WTC11 (cell line): ENCODE data around the gene ABHD16B. TPM values are rescaled to one million over a fixed set of nuclear protein-coding genes. Genes with fewer than 3 reads are reported as not detected.

ENCODE experiments used
- ATAC-seq: fragments of 200-7000 bp; cut with Tn5 transposase; 2 replicates; pipeline ENCODE4 v1.10.0; 2021; ENCODE audit warnings: mild to moderate bottlenecking, moderate library complexity
- CTCF ChIA-PET: fragments of 300-600 bp; sonication (Branson Sonifier 250); formaldehyde crosslinking; loops from one replicate; lab custom pipeline; 2021; ENCODE audit warnings: antibody characterized with exemption; lab: Charles Lee
- POLR2A ChIA-PET: fragments of 350-600 bp; sonication (Branson Sonifier 250); formaldehyde crosslinking; loops from one replicate; lab custom pipeline; 2021; ENCODE audit warnings: antibody characterized with exemption; lab: Charles Lee
- DNase-seq: peaks from one replicate; pipeline ENCODE4 v3.0.0; 2021; ENCODE audit warnings: low spot score
- H3K27ac Mint-ChIP-seq: 2 replicates; pipeline ENCODE4 v1.8.0; 2021; ENCODE audit warnings: mixed read lengths
- H3K27me3 Mint-ChIP-seq: 2 replicates; pipeline ENCODE4 v1.8.0; 2021; ENCODE audit warnings: low read depth, mild to moderate bottlenecking, moderate library complexity, mixed read lengths
- H3K36me3 Mint-ChIP-seq: 2 replicates; pipeline ENCODE4 v1.8.0; 2021; ENCODE audit warnings: mixed read lengths
- H3K4me1 Mint-ChIP-seq: 2 replicates; pipeline ENCODE4 v1.8.0; 2022; ENCODE audit warnings: mixed read lengths
- H3K4me3 Mint-ChIP-seq: 2 replicates; pipeline ENCODE4 v1.8.0; 2021; ENCODE audit warnings: mild to moderate bottlenecking, moderate library complexity, mixed read lengths
- H3K9me3 Mint-ChIP-seq: 2 replicates; pipeline ENCODE4 v1.8.0; 2021; ENCODE audit warnings: mixed read lengths
- CREM ChIP-seq: sonication (generic); formaldehyde crosslinking; IDR thresholded peaks from 2 replicates; pipeline ENCODE4 v1.8.1; 2022; ENCODE audit warnings: mild to moderate bottlenecking, missing genetic modification reagents, moderate library complexity
- E2F4 ChIP-seq: sonication (generic); formaldehyde crosslinking; IDR thresholded peaks from 2 replicates; pipeline ENCODE4 v1.8.1; 2022; ENCODE audit warnings: low read depth, mild to moderate bottlenecking, moderate library complexity, missing genetic modification reagents, borderline replicate concordance
- MAX ChIP-seq: sonication (generic); formaldehyde crosslinking; IDR thresholded peaks from 2 replicates; pipeline ENCODE4 v1.8.0; 2022; ENCODE audit warnings: mild to moderate bottlenecking, missing genetic modification reagents
- NFYB ChIP-seq: sonication (generic); formaldehyde crosslinking; conservative IDR thresholded peaks from 2 replicates; pipeline ENCODE4 v1.8.0; 2022; ENCODE audit warnings: low read depth, missing genetic modification reagents
- NR1H2 ChIP-seq: sonication (generic); formaldehyde crosslinking; IDR thresholded peaks from 2 replicates; pipeline ENCODE4 v1.9.0; 2021; ENCODE audit warnings: mild to moderate bottlenecking, moderate library complexity, missing genetic modification reagents
- NR2C2 ChIP-seq: sonication (generic); formaldehyde crosslinking; IDR thresholded peaks from 2 replicates; pipeline ENCODE4 v1.8.0; 2022; ENCODE audit warnings: mild to moderate bottlenecking, missing genetic modification reagents
- PRDM15 ChIP-seq: sonication (generic); formaldehyde crosslinking; IDR thresholded peaks from 2 replicates; pipeline ENCODE4 v1.8.0; 2022; ENCODE audit warnings: missing genetic modification reagents
- PRRX2 ChIP-seq: fragments of 250-450 bp; sonication (Bioruptor Pico); IDR thresholded peaks from 2 replicates; pipeline ENCODE4 v1.8.0; 2021; ENCODE audit warnings: mild to moderate bottlenecking
- USF1 ChIP-seq: sonication (generic); formaldehyde crosslinking; IDR thresholded peaks from 2 replicates; pipeline ENCODE4 v1.8.0; 2022; ENCODE audit warnings: mild to moderate bottlenecking, missing genetic modification reagents
- ZNF219 ChIP-seq: sonication (generic); formaldehyde crosslinking; IDR thresholded peaks from 2 replicates; pipeline ENCODE4 v1.8.0; 2023; ENCODE audit warnings: missing genetic modification reagents, mild to moderate bottlenecking, borderline replicate concordance
- ZNF423 ChIP-seq: fragments of 250-450 bp; sonication (Bioruptor Pico); IDR thresholded peaks from 2 replicates; pipeline ENCODE4 v2.1.2; 2022; ENCODE audit warnings: mild to moderate bottlenecking, moderate library complexity
- total RNA-seq: library from RNA; stranded (reverse); gene quantifications from 3 replicates; pipeline ENCODE4 v1.2.3, GENCODE V29; 2021

Gene ABHD16B
- total RNA-seq, 1 experiment from 2014 or later = 0.11 TPM

GRCh38 chr20:63833776-63834490, 27.4 kb upstream of the ABHD16B start (continued):
- no peak for TF ChIP-seq CREM (CRISPR knock-in tag)

- CTCF ChIA-PET = interaction anchor here (0.6 to 1.4 kb wide), 5 partner anchors 24 to 249 kb away, joined by 3 to 8 read pairs (median 4); no protein-coding TSS in a partner anchor
- DNase-seq (no peak), ATAC-seq (no peak)
- Mint-ChIP-seq H3K27me3 (peaks cover 27% of the 10 kb centered on the region), H3K9me3 (no peaks in the 10 kb centered on the region), H3K4me3 (no peak overlapping the region), H3K27ac (no peak overlapping the region), H3K4me1 (peaks cover 26% of the 10 kb centered on the region), H3K36me3 (no peaks in the 10 kb centered on the region)
- POLR2A ChIA-PET = interaction anchor here (1.0 kb wide), 2 partner anchors 13 to 25 kb away, joined by 3 to 5 read pairs; no protein-coding TSS in a partner anchor
- TF ChIP-seq MAX (CRISPR knock-in tag) (0 out of 2 replicates have a peak, but pooled peaks have one; percentile 24), ZNF219 (no peak), PRRX2 (CRISPR knock-in tag) (no peak)
These were observed 26.8 kb upstream of the ABHD16B start for GRCh38 chr20:63834491-63834880.

- peak overlapping the region; percentile 40 for H3K4me3 Mint-ChIP-seq
These were observed 26.1 kb upstream of the ABHD16B start for GRCh38 chr20:63835021-63835858.

More at GRCh38 chr20:63835021-63835858, 26.1 kb upstream of the ABHD16B start:
- DNase-seq = peak; percentile 88
- TF ChIP-seq PRDM15 (CRISPR knock-in tag) = peak; percentile 59
- TF ChIP-seq NR2C2 (CRISPR knock-in tag) = no peak
- peak; percentile 49 for TF ChIP-seq ZNF423 (CRISPR knock-in tag)
- TF ChIP-seq NR1H2 (CRISPR knock-in tag) = no peak
- peak; percentile 85 for TF ChIP-seq NFYB
- 0 out of 2 replicates have a peak, but pooled peaks have one; percentile 13 for TF ChIP-seq USF1 (CRISPR knock-in tag)
- no peak for TF ChIP-seq ZNF219
- no peak for TF ChIP-seq E2F4
- TF ChIP-seq, all 79 proteins: peak for 4
- Mint-ChIP-seq H3K36me3 (no peaks in the 10 kb centered on the region), H3K9me3 (no peaks in the 10 kb centered on the region), H3K4me1 (peaks cover 20% of the 10 kb centered on the region), H3K27ac (peak overlapping the region; percentile 76), H3K27me3 (peaks cover 20% of the 10 kb centered on the region)
- ChIA-PET CTCF (interaction anchor here (0.6 to 1.4 kb wide), 5 partner anchors 23 to 248 kb away, joined by 3 to 8 read pairs (median 4); no protein-coding TSS in a partner anchor), POLR2A (interaction anchor here (1.0 kb wide), 2 partner anchors 13 to 25 kb away, joined by 3 to 5 read pairs; no protein-coding TSS in a partner anchor)
- ATAC-seq = peak; percentile 89
